RWPE2 (cell line): ENCODE results near the gene NFE2L3.
"Not testable (repeated sequence)": the region's sequence is repeated elsewhere in the genome, so short reads cannot be mapped to it uniquely, and the experiment has no call there.

ENCODE experiments used
- ATAC-seq: fragments of 200-7000 bp; cut with Tn5 transposase; 3 replicates; pipeline ENCODE4 v1.9.1; 2021; ENCODE audit warnings: low read depth
- DNase-seq: peaks from one replicate; pipeline ENCODE4 v3.0.0-alpha.2; 2020; ENCODE audit warnings: low spot score
- H3K27ac ChIP-seq: fragments of 450-650 bp; 2 replicates; pipeline ENCODE4 v1.5.1; 2017; ENCODE audit warnings: mild to moderate bottlenecking; ENCODE audit not compliant: poor library complexity, severe bottlenecking
- H3K27me3 ChIP-seq: fragments of 250-450 bp; sonication (Bioruptor Pico); 2 replicates; pipeline ENCODE4 v1.5.1; 2021; ENCODE audit warnings: mild to moderate bottlenecking, moderate library complexity; ENCODE audit not compliant: insufficient read depth, poor library complexity, severe bottlenecking
- H3K36me3 ChIP-seq: fragments of 250-450 bp; sonication (Bioruptor Pico); 2 replicates; pipeline ENCODE4 v1.5.1; 2020; ENCODE audit warnings: low read depth, mild to moderate bottlenecking, moderate library complexity
- H3K4me1 ChIP-seq: fragments of 250-450 bp; sonication (Bioruptor Pico); 2 replicates; pipeline ENCODE4 v1.5.1; 2021; ENCODE audit warnings: mild to moderate bottlenecking, moderate library complexity; ENCODE audit not compliant: insufficient read depth, poor library complexity, severe bottlenecking
- H3K4me3 ChIP-seq: fragments of 250-450 bp; sonication (Bioruptor Pico); 2 replicates; pipeline ENCODE4 v1.5.1; 2021; ENCODE audit warnings: mild to moderate bottlenecking, moderate library complexity; ENCODE audit not compliant: severe bottlenecking
- H3K9me3 ChIP-seq: fragments of 250-450 bp; sonication (Bioruptor Pico); 2 replicates; pipeline ENCODE4 v1.5.1; 2021; ENCODE audit warnings: mild to moderate bottlenecking, moderate library complexity; ENCODE audit not compliant: severe bottlenecking
- CTCF ChIP-seq: fragments of 450-650 bp; IDR thresholded peaks from one replicate; pipeline ENCODE4 v1.5.1; 2017; ENCODE audit warnings: mild to moderate bottlenecking, moderate library complexity; ENCODE audit not compliant: poor library complexity, severe bottlenecking

The NFE2L3 gene

GRCh38 chr7:26168458-26169023 is 16.5 kb downstream of the NFE2L3 start:
- Histone ChIP-seq H3K9me3 (no peaks in the 10 kb centered on the region), H3K4me1 (peaks cover 5% of the 10 kb centered on the region), H3K4me3 (no peak overlapping the region), H3K27me3 (no peaks in the 10 kb centered on the region), H3K27ac (no peak overlapping the region), H3K36me3 (peaks cover 7% of the 10 kb centered on the region; the same call in 1 of the 2 replicates)
- no peak for TF ChIP-seq CTCF
- DNase-seq (no peak), ATAC-seq (no peak)

GRCh38 chr7:26169271-26169670 is 17.3 kb downstream of the NFE2L3 start:
- Histone ChIP-seq H3K36me3 (peaks cover 7% of the 10 kb centered on the region; the same call in 1 of the 2 replicates), H3K4me1 (peaks cover 5% of the 10 kb centered on the region), H3K27me3 (no peaks in the 10 kb centered on the region), H3K9me3 (no peaks in the 10 kb centered on the region), H3K4me3 (no peak overlapping the region), H3K27ac (no peak overlapping the region)
- ATAC-seq (no peak), DNase-seq (no peak)
- no peak for TF ChIP-seq CTCF

DNA sequence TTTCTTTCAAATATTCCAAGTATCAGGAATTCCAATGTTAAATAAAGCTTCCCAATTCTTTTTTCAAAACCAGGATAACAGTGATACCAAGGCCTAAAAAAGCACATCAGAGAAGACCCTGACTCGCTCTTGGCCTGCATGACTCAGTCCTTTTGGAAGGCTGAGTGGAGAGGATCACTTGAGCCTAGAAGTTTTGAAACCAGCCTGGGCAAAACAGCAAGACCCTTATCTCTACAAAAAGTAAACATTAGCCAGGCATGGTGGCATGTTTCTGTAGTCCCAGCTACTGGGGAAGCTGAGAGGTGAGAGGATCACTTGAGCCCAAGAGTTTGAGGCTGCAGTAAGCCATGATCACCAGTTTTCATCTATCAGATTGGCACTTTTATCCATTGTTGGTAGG is 18.7 kb downstream of the NFE2L3 start:
- peaks cover 5% of the 10 kb centered on the region for H3K4me1 ChIP-seq
- TF ChIP-seq CTCF, result no peak
- H3K4me3 ChIP-seq, result no peak overlapping the region
- H3K27me3 ChIP-seq, result no peaks in the 10 kb centered on the region
- peaks cover 7% of the 10 kb centered on the region; the same call in 1 of the 2 replicates for H3K36me3 ChIP-seq
- DNase-seq (no peak), ATAC-seq (no peak)
- no peak overlapping the region for H3K27ac ChIP-seq
- no peaks in the 10 kb centered on the region for H3K9me3 ChIP-seq

DNA sequence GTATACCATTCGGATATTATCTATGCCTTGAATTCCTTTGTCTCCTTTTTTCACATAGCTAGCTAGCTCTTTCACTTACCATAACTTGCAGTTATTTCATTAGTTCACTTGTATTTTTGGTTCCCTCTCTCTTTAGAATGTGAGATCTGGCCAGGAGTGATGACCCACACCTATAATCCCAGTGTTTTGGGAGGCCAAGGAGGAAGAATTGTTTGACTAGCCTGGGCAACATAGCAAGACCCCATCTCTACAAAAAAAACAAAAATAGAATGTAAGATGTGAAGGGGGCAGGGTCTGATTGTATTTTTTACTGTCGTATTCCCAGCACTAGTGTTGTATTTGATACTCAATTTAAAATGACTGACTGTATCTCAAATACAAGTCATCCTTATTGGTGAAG is 19.6 kb downstream of the NFE2L3 start:
- Histone ChIP-seq H3K9me3 (no peaks in the 10 kb centered on the region), H3K36me3 (peaks cover 7% of the 10 kb centered on the region; the same call in 1 of the 2 replicates), H3K4me1 (peaks cover 5% of the 10 kb centered on the region), H3K27me3 (no peaks in the 10 kb centered on the region), H3K4me3 (no peak overlapping the region), H3K27ac (no peak overlapping the region)
- DNase-seq (no peak), ATAC-seq (no peak)
- no peak for TF ChIP-seq CTCF

DNA sequence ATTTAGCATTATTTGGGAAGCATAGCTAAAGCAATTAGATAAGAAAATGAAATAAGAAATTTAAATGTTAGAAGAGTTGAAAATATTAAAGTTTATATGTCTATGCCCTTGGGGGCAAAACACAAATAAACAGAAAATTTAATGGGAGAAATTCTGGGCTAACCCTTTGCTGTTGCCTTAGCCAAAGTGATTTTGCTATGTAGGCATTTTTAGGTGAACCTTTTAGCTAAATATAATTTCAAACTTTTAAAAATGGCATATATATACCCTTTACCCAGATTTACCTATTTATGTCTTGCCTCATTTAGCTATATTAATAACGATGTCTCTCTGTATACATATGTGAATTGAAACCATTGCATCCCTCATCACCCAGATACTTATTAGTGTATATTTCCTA is 20.1 kb downstream of the NFE2L3 start:
- Histone ChIP-seq H3K4me3 (no peak overlapping the region), H3K27ac (no peak overlapping the region), H3K9me3 (no peaks in the 10 kb centered on the region), H3K27me3 (no peaks in the 10 kb centered on the region), H3K36me3 (peaks cover 7% of the 10 kb centered on the region; the same call in 1 of the 2 replicates), H3K4me1 (peaks cover under 1% of the 10 kb centered on the region)
- DNase-seq (no peak), ATAC-seq (no peak)
- TF ChIP-seq CTCF, result no peak

GRCh38 chr7:26175903-26176302 is 23.9 kb downstream of the NFE2L3 start:
- ATAC-seq, H3K4me1 ChIP-seq, H3K27ac ChIP-seq, DNase-seq, H3K36me3 ChIP-seq, H3K9me3 ChIP-seq, H3K27me3 ChIP-seq, H3K4me3 ChIP-seq: not testable (repeated sequence)

DNA sequence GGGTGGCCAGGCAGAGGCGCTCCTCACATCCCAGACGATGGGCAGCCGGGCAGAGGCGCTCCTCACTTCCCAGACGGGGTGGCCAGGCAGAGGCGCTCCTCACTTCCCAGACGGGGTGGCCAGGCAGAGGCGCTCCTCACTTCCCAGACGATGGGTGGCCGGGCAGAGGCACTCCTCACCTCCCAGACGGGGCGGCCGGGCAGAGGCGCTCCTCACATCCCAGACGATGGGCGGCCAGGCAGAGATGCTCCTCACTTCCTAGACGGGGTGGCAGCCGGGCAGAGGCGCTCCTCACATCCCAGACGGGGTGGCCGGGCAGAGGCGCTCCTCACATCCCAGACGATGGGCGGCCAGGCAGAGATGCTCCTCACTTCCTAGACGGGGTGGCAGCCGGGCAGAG is 24.7 kb downstream of the NFE2L3 start:
- not testable (repeated sequence) for H3K27ac ChIP-seq, H3K4me1 ChIP-seq, H3K9me3 ChIP-seq, H3K36me3 ChIP-seq, DNase-seq, H3K4me3 ChIP-seq, H3K27me3 ChIP-seq, ATAC-seq
